H1 (cell line): ENCODE results near the gene RPTOR. TPM values are rescaled to one million over a fixed set of nuclear protein-coding genes. Genes with fewer than 3 reads are reported as not detected.

Experiments
- CTCF ChIA-PET: fragments of 300-600 bp; sonication (Branson Sonifier 250); formaldehyde crosslinking; loops from one replicate; lab custom pipeline; 2021; ENCODE audit not compliant: partially characterized antibody; lab: Charles Lee
- POLR2A ChIA-PET: fragments of 300-600 bp; sonication (Branson Sonifier 250); formaldehyde crosslinking; loops from one replicate; lab custom pipeline; 2021; ENCODE audit warnings: inconsistent platforms; ENCODE audit not compliant: partially characterized antibody; lab: Charles Lee
- DNase-seq, 2 experiments: peaks; one replicate each; pipeline versions ENCODE4 v3.0.0 to v3.0.0-alpha.2; 2010 to 2022; ENCODE audit warnings: low spot score in 2 of 2, low read depth in 1 of 2, mixed read lengths in 1 of 2
- FAIRE-seq: peaks from 2 replicates; lab custom pipeline; 2011; peaks lifted over from hg19 to GRCh38; lab: Jason Lieb, UNC
- H2AFZ ChIP-seq: 2 replicates; pipeline ENCODE4 v1.8.1; 2012; ENCODE audit warnings: low read length, inconsistent platforms
- H2AK5ac ChIP-seq: 2 replicates; pipeline ENCODE4 v1.6.1; 2013; ENCODE audit warnings: low read depth, low read length
- H2BK120ac ChIP-seq: replicated peaks from 2 replicates; pipeline ENCODE3; 2013; ENCODE audit warnings: low read depth, low read length, inconsistent platforms
- H2BK12ac ChIP-seq: 2 replicates; pipeline ENCODE4 v1.6.1; 2013; ENCODE audit warnings: low read depth, low read length
- H2BK15ac ChIP-seq: 2 replicates; pipeline ENCODE4 v1.6.1; 2013; ENCODE audit warnings: low read length
- H2BK20ac ChIP-seq: 2 replicates; pipeline ENCODE4 v1.6.1; 2013; ENCODE audit warnings: low read length
- H2BK5ac ChIP-seq: 2 replicates; pipeline ENCODE4 v1.6.1; 2013; ENCODE audit warnings: low read depth, low read length
- H3K14ac ChIP-seq: 2 replicates; pipeline ENCODE4 v1.6.1; 2013; ENCODE audit warnings: inconsistent platforms; ENCODE audit not compliant: insufficient read length
- H3K18ac ChIP-seq: 2 replicates; pipeline ENCODE4 v1.6.1; 2013; ENCODE audit warnings: low read length; ENCODE audit errors: extremely low read depth
- H3K23ac ChIP-seq: 2 replicates; pipeline ENCODE4 v1.6.1; 2013; ENCODE audit warnings: inconsistent platforms; ENCODE audit not compliant: insufficient read length
- H3K23me2 ChIP-seq: 2 replicates; pipeline ENCODE4 v1.6.1; 2013; ENCODE audit warnings: low read depth, low read length
- H3K27ac ChIP-seq: 2 replicates; pipeline ENCODE4 v1.6.1; 2011; ENCODE audit warnings: low read depth, low read length, inconsistent platforms
- H3K27me3 ChIP-seq, 4 experiments: replicated peaks in 1 of 4; 1 replicate in 1 of 4; 2 replicates in 3 of 4; pipeline versions ENCODE4 v1.6.1 to v1.8.1; 2011 to 2013; ENCODE audit warnings: low read length in 3 of 4, mild to moderate bottlenecking in 3 of 4, inconsistent platforms in 2 of 4, mixed read lengths in 2 of 4, moderate library complexity in 1 of 4; ENCODE audit not compliant: control insufficient read depth in 3 of 4, insufficient read depth in 3 of 4; ENCODE audit errors: extremely low read depth in 1 of 4
- H3K36me3 ChIP-seq, 4 experiments: 2 replicates each; pipeline versions ENCODE4 v1.6.1 to v1.8.1; 2011 to 2013; ENCODE audit warnings: mild to moderate bottlenecking in 4 of 4, low read length in 3 of 4, moderate library complexity in 2 of 4, control low read depth in 1 of 4, inconsistent platforms in 1 of 4; ENCODE audit not compliant: insufficient read depth in 4 of 4, control insufficient read depth in 2 of 4
- H3K4ac ChIP-seq: replicated peaks from 2 replicates; pipeline ENCODE3; 2013; ENCODE audit warnings: low read length, low read depth, mixed read lengths, inconsistent platforms; ENCODE audit not compliant: insufficient read length
- H3K4me1 ChIP-seq, 4 experiments: replicated peaks in 1 of 4; 1 replicate in 1 of 4; 2 replicates in 3 of 4; pipeline versions ENCODE4 v1.6.1 to v1.8.1; 2011 to 2013; ENCODE audit warnings: low read length in 3 of 4, inconsistent platforms in 2 of 4, mixed read lengths in 1 of 4; ENCODE audit not compliant: insufficient read depth in 4 of 4, control insufficient read depth in 3 of 4
- H3K4me2 ChIP-seq, 2 experiments: 2 replicates each; pipeline versions ENCODE4 v1.6.1 to v1.8.1; 2011 to 2013; ENCODE audit warnings: low read depth in 2 of 2, low read length in 2 of 2, control low read depth in 1 of 2, inconsistent platforms in 1 of 2, mild to moderate bottlenecking in 1 of 2; ENCODE audit not compliant: insufficient read depth in 1 of 2
- H3K4me3 ChIP-seq, 4 experiments: fragments of 200-600, 300-600 bp in 1 of 4; sonication (generic), shearing (Covaris generic), sonication (Bioruptor Twin) in 1 of 4; 2 replicates each; pipeline versions ENCODE4 v1.5.1 to v1.8.1; 2011 to 2016; ENCODE audit warnings: low read length in 4 of 4, low read depth in 3 of 4, control low read depth in 2 of 4, inconsistent platforms in 2 of 4, mild to moderate bottlenecking in 2 of 4, mixed read lengths in 1 of 4, moderate library complexity in 1 of 4; ENCODE audit not compliant: insufficient read depth in 2 of 4; ENCODE audit errors: extremely low read depth in 1 of 4
- H3K56ac ChIP-seq: replicated peaks from 2 replicates; pipeline ENCODE3; 2013; ENCODE audit warnings: low read depth, mild to moderate bottlenecking, mixed read lengths, low read length, inconsistent platforms; ENCODE audit not compliant: insufficient read length
- H3K79me1 ChIP-seq: 2 replicates; pipeline ENCODE4 v1.6.1; 2013; ENCODE audit warnings: low read depth, low read length, control low read depth
- H3K79me2 ChIP-seq, 2 experiments: 2 replicates each; pipeline versions ENCODE4 v1.6.1 to v1.8.1; 2012 to 2013; ENCODE audit warnings: low read length in 2 of 2, mild to moderate bottlenecking in 2 of 2, inconsistent platforms in 1 of 2; ENCODE audit not compliant: insufficient read depth in 2 of 2, control insufficient read depth in 1 of 2
- H3K9ac ChIP-seq, 4 experiments: replicated peaks in 1 of 4; 1 replicate in 1 of 4; 2 replicates in 3 of 4; pipeline versions ENCODE4 v1.6.1 to v1.8.1; 2011 to 2013; ENCODE audit warnings: low read depth in 3 of 4, low read length in 3 of 4, control low read depth in 2 of 4, mild to moderate bottlenecking in 2 of 4, moderate library complexity in 2 of 4, inconsistent platforms in 1 of 4; ENCODE audit errors: extremely low read depth in 1 of 4
- H3K9me3 ChIP-seq, 2 experiments: 2 replicates each; pipeline versions ENCODE4 v1.6.1 to v1.8.1; 2012 to 2013; ENCODE audit warnings: mild to moderate bottlenecking in 2 of 2, moderate library complexity in 2 of 2, control low read depth in 1 of 2, inconsistent platforms in 1 of 2, low read depth in 1 of 2, low read length in 1 of 2, mixed read lengths in 1 of 2; ENCODE audit not compliant: insufficient read depth in 2 of 2
- H4K20me1 ChIP-seq, 2 experiments: replicated peaks in 1 of 2; 2 replicates each; pipeline versions ENCODE3 to v1.8.1; 2011 to 2013; ENCODE audit warnings: inconsistent platforms in 2 of 2, low read length in 2 of 2, mild to moderate bottlenecking in 1 of 2; ENCODE audit not compliant: insufficient read depth in 2 of 2, control insufficient read depth in 1 of 2
- H4K5ac ChIP-seq: 2 replicates; pipeline ENCODE4 v1.6.1; 2013; ENCODE audit warnings: low read length, low read depth, mixed read lengths, inconsistent platforms; ENCODE audit not compliant: insufficient read length
- H4K8ac ChIP-seq: 2 replicates; pipeline ENCODE4 v1.8.0; 2013; ENCODE audit warnings: mild to moderate bottlenecking, moderate library complexity, low read length, inconsistent platforms; ENCODE audit not compliant: insufficient read depth; ENCODE audit errors: extremely low read depth
- H4K91ac ChIP-seq: replicated peaks from 2 replicates; pipeline ENCODE3; 2013; ENCODE audit warnings: low read length, mixed read lengths, inconsistent platforms; ENCODE audit not compliant: insufficient read length
- BCL11A ChIP-seq, 2 experiments: IDR thresholded peaks; one replicate each; pipeline ENCODE4 v1.6.1; 2011; ENCODE audit warnings: low read depth in 2 of 2, low read length in 2 of 2, mild to moderate bottlenecking in 2 of 2
- CREB1 ChIP-seq: IDR thresholded peaks from 2 replicates; pipeline ENCODE4 v1.6.1; 2012; ENCODE audit warnings: inconsistent platforms
- CTBP2 ChIP-seq: IDR thresholded peaks from 2 replicates; pipeline ENCODE4 v1.7.0; 2011; ENCODE audit warnings: borderline replicate concordance, mild to moderate bottlenecking, moderate library complexity, mixed read lengths, low read length; ENCODE audit not compliant: insufficient read depth, insufficient read length
- EZH2 ChIP-seq: fragments of 200-600 bp; sonication (generic); IDR thresholded peaks from 2 replicates; pipeline ENCODE4 v1.7.1; 2012; ENCODE audit warnings: low read depth, mild to moderate bottlenecking, moderate library complexity, low read length, inconsistent platforms; ENCODE audit not compliant: severe bottlenecking
- GABPA ChIP-seq: IDR thresholded peaks from 2 replicates; pipeline ENCODE4 v1.6.1; 2011; ENCODE audit warnings: mild to moderate bottlenecking, low read length, moderate library complexity, borderline replicate concordance; ENCODE audit not compliant: insufficient read depth
- KDM5A ChIP-seq: fragments of 200-600 bp; IDR thresholded peaks from 2 replicates; pipeline ENCODE4 v1.7.1; 2012; ENCODE audit warnings: mild to moderate bottlenecking, low read length, inconsistent platforms, mixed read lengths
- NANOG ChIP-seq: IDR thresholded peaks from 2 replicates; pipeline ENCODE4 v1.6.1; 2011; ENCODE audit warnings: low read length, low read depth, mild to moderate bottlenecking, inconsistent platforms; ENCODE audit not compliant: insufficient read depth, poor library complexity, severe bottlenecking
- SIRT6 ChIP-seq: IDR thresholded peaks from one replicate; pipeline ENCODE4 v1.7.1; 2012; ENCODE audit warnings: low read length, inconsistent platforms
- SP2 ChIP-seq: IDR thresholded peaks from 2 replicates; pipeline ENCODE4 v1.6.1; 2012; ENCODE audit warnings: mild to moderate bottlenecking, low read length, inconsistent platforms
- SUZ12 ChIP-seq: fragments of 200-600 bp; sonication (generic); IDR thresholded peaks from 2 replicates; pipeline ENCODE4 v1.6.1; 2012; ENCODE audit warnings: mild to moderate bottlenecking, inconsistent platforms, low read length, moderate library complexity, mixed read lengths
- TBP ChIP-seq: IDR thresholded peaks from 2 replicates; pipeline ENCODE4 v1.6.1; 2011; ENCODE audit warnings: low read depth, low read length, improper control_type of control experiment
- WGBS, 2 experiments: shearing (Covaris generic) in 1 of 2; methylation state at CpG; one replicate each; pipeline versions ENCODE4 v1.1.6 to v1.1.7; 2013 to 2015; ENCODE audit warnings: low lambda C conversion rate in 2 of 2, mixed read lengths in 2 of 2, inconsistent platforms in 1 of 2, low coverage in 1 of 2, missing lambda C conversion rate in 1 of 2; ENCODE audit not compliant: insufficient replicate concordance in 2 of 2, insufficient coverage in 1 of 2, insufficient read length in 1 of 2; ENCODE audit errors: extremely low coverage in 1 of 2, missing lambda C conversion rate in 1 of 2; 5-methylcytosine and 5-hydroxymethylcytosine counted together
- polyA plus RNA-seq, 7 experiments: library from polyadenylated mRNA; depleted of rRNA in 3 of 7; stranded (reverse) in 5 of 7; unstranded in 2 of 7; fragments of >200 nt in 5 of 7; fragments of 200-250 nt in 2 of 7; gene quantifications; 1 replicate in 5 of 7; 2 replicates in 1 of 7; 4 replicates in 1 of 7; pipeline versions ENCODE4 v1.2.1 to v1.2.3, GENCODE V29; 2011 to 2013; ENCODE audit warnings: missing spikeins in 2 of 7, mixed read lengths in 2 of 7
- total RNA-seq: library from RNA; stranded (reverse); fragmentation: NEBNext Ultra II Directional; extraction: Animal tissue kit (Norgen Biotek cat#: 25700); gene quantifications from 2 replicates; pipeline ENCODE4 v1.2.1, GENCODE V29; 2021
- TF ChIP-seq, protein P1 (sequence below): IDR thresholded peaks from 2 replicates; pipeline ENCODE4 v1.6.1; 2012; ENCODE audit warnings: inconsistent platforms

The RPTOR gene
- total and polyA plus RNA-seq, 2 of the 8 experiments (the other 6 are each of a cell fraction or from before 2014, with no cell fraction given), result 6.9 to 28.7 TPM

DNA sequence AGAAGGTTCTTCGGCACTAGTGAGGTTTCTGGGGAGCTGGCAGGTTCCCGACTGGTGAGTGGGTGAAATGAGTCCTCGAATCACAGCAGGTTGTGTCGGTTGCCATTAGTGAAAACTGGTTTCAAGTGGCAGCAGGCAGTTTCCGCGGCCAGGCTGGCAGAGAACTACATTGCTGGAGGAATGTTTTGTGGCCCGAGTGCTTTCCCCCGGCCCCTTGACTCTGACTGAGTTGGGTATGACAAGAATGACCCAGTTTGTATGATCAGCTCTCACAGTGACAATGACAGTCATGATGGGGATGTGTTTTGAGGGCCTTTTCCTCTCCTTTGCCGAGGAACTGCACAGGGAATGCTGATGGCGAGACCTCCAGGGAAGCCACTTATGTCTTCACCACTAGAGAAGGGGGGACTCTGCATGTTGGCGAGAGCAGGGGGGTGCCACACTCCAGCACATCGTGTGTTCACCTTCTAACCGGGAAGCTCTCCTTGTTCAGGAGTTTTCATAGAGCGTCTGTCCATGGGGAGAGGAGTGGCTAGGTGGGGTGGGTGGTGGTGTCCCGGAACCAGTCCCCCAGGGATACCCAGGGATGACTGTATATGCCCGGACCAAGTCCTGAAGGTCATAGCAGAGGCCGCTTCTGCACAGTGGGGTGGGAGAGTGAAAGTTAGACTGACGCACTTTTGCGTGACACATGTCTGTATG is 241.0 kb downstream of the RPTOR start:
- CTCF ChIA-PET, result interaction anchor here (0.6 to 2.1 kb wide), 7 partner anchors 10 to 179 kb away, joined by 3 to 6 read pairs (median 3); no protein-coding TSS in a partner anchor
- no peak for DNase-seq
- TF ChIP-seq CREB1, result no peak
- TF ChIP-seq, protein P1, sequence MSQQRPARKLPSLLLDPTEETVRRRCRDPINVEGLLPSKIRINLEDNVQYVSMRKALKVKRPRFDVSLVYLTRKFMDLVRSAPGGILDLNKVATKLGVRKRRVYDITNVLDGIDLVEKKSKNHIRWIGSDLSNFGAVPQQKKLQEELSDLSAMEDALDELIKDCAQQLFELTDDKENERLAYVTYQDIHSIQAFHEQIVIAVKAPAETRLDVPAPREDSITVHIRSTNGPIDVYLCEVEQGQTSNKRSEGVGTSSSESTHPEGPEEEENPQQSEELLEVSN, result no peak
- TF ChIP-seq KDM5A, result no peak
- TF ChIP-seq CTBP2, result no peak
- TF ChIP-seq GABPA, result no peak
- no peak for TF ChIP-seq SP2
- TF ChIP-seq TBP, result no peak
- no peak for TF ChIP-seq BCL11A (IDR thresholded peaks at IDR 0.05; ENCODE audit: low read depth in 2 of 2, low read length in 2 of 2)
- TF ChIP-seq SIRT6, result no peak
- no peak for TF ChIP-seq SUZ12
- no peak for TF ChIP-seq EZH2
- TF ChIP-seq NANOG, result no peak

More for the DNA sequence above, 241.0 kb downstream of the RPTOR start:
- no peaks in the 10 kb centered on the region for H3K79me2 ChIP-seq
- no peak overlapping the region for H2AK5ac ChIP-seq
- no peaks in the 10 kb centered on the region for H3K27me3 ChIP-seq
- no peak overlapping the region for H2BK20ac ChIP-seq
- H3K56ac ChIP-seq, result no peak overlapping the region
- no peak overlapping the region for H2BK15ac ChIP-seq
- H3K9ac ChIP-seq, result no peak overlapping the region; a peak in 1 of 7 replicates
- FAIRE-seq, result no peak
- 91% methylated on average over 19 of the region's 19 CpGs; no CpG with 5 or more reads in 1 of the 2 experiments for WGBS, 2 experiments
- no peaks in the 10 kb centered on the region; the same call in 1 of the 2 replicates for H3K79me1 ChIP-seq
- no peak overlapping the region for H4K91ac ChIP-seq
- no peak overlapping the region for H3K27ac ChIP-seq
- no peak overlapping the region for H3K23ac ChIP-seq
- H4K20me1 ChIP-seq, result peaks cover 0 to 3% of the 10 kb centered on the region in 2 experiments
- H3K4me1 ChIP-seq, result peaks cover 6 to 9% (median 8%) of the 10 kb centered on the region in 4 experiments
- no peak overlapping the region for H3K18ac ChIP-seq
- H3K23me2 ChIP-seq, result no peaks in the 10 kb centered on the region
- no peak overlapping the region for H2BK120ac ChIP-seq
- H2BK5ac ChIP-seq, result no peak overlapping the region
- no peak overlapping the region for H3K4ac ChIP-seq
- H2BK12ac ChIP-seq, result no peak overlapping the region
- H4K8ac ChIP-seq, result no peak overlapping the region
- H4K5ac ChIP-seq, result no peak overlapping the region
- POLR2A ChIA-PET, result interaction anchor here (1.5 kb wide), 1 partner anchor 15 kb away, joined by 3 read pairs; no protein-coding TSS in a partner anchor
- H3K4me3 ChIP-seq, result no peak overlapping the region
- H3K4me2 ChIP-seq, result no peak overlapping the region
- H3K14ac ChIP-seq, result no peak overlapping the region
- H2AFZ ChIP-seq, result no peak overlapping the region
- no peaks in the 10 kb centered on the region for H3K36me3 ChIP-seq
- H3K9me3 ChIP-seq, result no peaks in the 10 kb centered on the region
